HG02623 (cell line): ENCODE data around the gene AHCY.
"Not testable (repeated sequence)": the region's sequence is repeated elsewhere in the genome, so short reads cannot be mapped to it uniquely, and the experiment has no call there.

Experiments
- ATAC-seq: cut with Tn5 transposase; IDR thresholded peaks from one replicate; pipeline ENCODE4 v1.9.1; 2021; ENCODE audit warnings: moderate library complexity; ENCODE audit not compliant: unreplicated experiment

Gene AHCY

DNA sequence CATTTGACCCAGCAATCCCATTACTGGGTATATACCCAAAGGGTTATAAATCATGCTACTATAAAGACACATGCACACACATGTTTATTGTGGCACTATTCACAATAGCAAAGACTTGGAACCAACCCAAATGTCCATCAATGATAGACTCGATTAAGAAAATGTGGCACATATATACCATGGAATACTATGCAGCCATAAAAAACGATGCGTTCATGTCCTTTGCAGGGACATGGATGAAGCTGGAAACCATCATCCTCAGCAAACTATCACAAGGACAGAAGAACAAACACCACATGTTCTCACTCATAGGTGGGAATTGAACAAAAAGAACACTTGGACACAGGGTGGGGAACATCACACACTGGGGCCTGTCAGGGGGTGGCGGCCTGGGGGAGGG is 25.1 kb upstream of the AHCY start:
- ATAC-seq: not testable (repeated sequence)

DNA sequence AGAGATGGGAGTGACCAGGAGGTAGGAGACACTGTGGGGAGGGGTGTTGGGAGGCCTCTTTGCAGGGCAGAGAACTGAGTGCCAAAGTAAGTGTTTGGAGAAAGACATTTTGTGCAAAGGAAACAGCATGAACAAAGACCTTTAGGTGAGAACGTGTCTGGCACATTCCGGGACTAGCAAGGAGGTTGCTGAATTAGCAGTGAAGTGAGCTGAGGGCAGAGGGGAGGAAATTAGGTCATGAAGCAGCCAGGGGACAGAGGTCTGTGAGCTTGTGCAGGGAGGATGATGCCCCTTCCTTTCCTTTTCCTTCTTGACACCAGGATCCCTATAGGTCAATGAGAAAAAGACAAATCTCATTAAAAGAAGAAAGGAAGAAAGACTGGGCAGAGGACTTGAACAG is 21.4 kb upstream of the AHCY start:
- no peak for ATAC-seq

GRCh38 chr20:34322267-34323105 is 19.3 kb upstream of the AHCY start:
- ATAC-seq: no peak

- no peak for ATAC-seq
These were observed 17.7 kb upstream of the AHCY start for GRCh38 chr20:34320861-34321260.

DNA sequence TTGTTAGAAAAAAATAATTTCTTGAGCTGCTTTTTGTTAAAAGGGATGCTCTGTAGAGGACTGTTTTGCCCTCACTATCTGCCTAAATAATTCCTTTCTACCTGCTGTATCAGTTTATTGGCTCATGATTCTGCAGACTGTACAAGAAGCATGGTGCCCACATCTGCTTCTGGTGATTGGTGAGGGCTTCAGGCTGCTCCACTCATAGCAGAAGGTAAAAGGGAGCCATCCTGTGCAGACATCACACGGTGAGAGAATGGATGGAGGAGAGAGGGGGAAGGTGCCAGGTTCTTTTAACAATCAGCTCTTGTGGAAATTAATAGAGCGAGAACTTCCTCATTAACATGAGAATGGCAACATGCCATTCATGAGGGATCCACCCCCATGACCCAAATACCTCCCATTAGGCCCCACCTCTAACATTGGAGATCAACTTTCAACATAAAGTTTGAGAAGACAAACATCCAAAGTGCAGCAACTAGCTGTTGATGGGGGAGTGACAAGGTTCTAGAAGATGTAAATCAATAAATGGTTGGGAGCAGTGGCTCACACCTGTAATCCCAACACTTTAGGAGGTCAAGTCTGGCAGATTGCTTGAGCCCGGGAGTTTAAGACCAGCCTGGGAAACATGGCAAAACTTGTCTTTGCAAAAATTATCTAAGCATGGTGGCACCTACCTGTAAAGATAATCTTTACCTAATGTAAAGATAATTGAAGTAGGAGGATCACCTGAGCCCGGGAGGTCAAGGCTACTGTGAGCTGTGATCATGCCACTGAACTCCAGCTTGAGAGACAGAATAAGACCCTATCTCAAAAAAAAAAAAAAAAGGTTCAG is 15.7 kb upstream of the AHCY start:
- no peak for ATAC-seq

GRCh38 chr20:34316196-34316814 is 13.2 kb upstream of the AHCY start:
- ATAC-seq: no peak

DNA sequence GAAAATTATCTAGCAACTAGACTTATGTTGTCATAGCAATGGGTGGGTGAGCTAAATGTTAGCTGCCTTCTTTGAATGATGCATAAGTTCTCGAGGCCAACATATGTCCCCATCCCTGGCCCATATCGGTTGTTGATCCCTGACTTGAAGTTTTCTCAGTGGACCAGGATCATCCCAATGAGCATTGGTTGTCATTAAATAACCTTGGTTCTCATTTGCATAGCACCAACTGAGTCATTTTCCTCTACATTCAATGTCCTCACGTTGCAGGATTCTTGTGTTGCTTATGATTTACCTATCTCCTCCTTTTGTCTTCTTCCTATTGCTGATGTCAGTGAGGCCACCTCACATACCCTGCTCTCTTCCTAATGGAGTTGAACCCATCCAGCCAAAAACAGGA is 12.1 kb upstream of the AHCY start:
- ATAC-seq: no peak

GRCh38 chr20:34312544-34313217 is 9.5 kb upstream of the AHCY start:
- ATAC-seq: peak; percentile 80

DNA sequence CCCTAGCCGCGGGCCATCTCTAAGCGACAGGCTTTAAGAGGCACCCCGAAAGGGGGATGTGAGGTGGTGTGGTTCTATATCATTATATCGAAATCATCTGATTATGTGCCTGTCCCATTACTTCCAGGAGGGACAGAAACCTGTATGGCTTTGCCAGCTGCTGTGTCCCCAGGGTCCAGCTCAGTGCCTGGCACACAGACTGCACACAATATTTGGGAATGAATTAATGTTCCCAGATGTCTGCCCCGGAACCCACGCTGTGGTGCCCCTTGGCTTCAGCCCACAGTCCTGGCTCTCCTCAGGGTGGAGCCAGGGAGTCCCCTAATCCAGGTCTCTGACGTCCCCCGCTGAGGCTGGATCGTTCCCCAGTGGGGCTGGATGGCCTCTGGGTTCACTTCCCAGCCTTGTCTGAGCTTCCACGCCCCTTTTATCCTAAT is 8.9 kb upstream of the AHCY start:
- no peak for ATAC-seq

DNA sequence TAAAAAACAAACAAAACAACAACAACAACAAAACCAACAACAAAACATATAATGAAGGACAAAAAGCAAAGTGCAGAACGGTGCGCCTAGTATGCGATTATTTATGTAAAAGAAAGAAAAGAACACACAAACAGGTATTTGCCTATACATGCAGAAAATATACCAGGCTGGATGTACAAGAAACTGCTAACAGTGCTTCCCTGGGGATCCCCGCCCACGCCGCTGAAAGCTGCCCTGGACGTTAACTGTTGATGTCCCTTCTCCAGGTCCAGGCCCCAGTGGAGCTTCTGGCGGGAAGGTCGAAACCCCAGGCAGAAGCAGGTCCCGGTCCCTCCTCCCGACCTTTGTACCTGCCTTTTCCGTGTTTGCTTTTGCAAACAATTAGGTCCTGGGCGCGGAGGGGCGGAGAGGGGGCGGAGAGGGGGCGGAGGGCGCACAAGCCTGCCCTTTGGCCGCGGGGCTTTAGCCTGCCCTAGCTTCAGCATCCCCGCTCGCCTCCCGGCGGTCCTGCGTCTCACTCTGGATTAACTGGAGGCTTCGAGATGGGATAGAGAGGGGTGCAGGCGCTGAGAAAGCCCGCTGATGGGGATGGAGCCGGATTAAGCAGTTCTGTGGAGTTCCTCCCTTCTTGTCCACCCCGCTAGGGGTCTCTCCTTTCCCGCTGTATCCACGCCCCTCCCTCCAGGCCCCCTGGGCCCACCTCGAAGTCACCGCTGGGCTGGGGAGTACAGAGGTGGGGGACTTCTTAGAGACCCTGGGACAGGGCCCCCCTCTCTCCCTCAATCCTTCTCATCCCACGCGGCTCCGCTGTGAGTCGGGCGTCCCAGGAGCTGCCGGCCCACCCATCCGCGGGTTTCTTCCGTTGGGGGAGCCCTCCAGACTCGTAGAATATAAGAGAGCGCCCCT is 8.2 kb upstream of the AHCY start:
- ATAC-seq: no peak

- ATAC-seq: no peak
These were observed 7.4 kb upstream of the AHCY start for GRCh38 chr20:34310481-34311117.

GRCh38 chr20:34309691-34310090 is 6.5 kb upstream of the AHCY start:
- ATAC-seq: no peak

GRCh38 chr20:34305333-34306230 is 2.4 kb upstream of the AHCY start:
- no peak for ATAC-seq

DNA sequence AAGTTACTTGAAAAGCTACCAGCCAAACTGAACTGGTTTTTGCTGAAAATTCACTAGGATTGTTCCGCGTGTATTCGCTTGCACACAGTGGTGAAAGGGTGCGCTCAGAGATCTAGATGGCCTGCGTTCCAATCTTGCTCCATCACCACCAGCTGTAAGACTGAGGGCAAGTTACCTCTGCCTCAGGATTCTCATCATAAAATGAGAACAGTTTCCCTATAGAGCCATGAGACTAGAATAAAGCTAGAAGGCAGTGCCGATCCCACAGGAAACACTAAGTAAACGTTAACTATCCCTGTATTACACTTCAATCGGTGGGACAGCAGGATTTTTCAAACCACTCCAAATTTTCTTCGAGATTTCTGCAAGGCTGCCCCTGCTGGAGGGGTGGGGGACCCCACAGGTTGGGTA is 838 bp downstream of the AHCY start:
- ATAC-seq: no peak

DNA sequence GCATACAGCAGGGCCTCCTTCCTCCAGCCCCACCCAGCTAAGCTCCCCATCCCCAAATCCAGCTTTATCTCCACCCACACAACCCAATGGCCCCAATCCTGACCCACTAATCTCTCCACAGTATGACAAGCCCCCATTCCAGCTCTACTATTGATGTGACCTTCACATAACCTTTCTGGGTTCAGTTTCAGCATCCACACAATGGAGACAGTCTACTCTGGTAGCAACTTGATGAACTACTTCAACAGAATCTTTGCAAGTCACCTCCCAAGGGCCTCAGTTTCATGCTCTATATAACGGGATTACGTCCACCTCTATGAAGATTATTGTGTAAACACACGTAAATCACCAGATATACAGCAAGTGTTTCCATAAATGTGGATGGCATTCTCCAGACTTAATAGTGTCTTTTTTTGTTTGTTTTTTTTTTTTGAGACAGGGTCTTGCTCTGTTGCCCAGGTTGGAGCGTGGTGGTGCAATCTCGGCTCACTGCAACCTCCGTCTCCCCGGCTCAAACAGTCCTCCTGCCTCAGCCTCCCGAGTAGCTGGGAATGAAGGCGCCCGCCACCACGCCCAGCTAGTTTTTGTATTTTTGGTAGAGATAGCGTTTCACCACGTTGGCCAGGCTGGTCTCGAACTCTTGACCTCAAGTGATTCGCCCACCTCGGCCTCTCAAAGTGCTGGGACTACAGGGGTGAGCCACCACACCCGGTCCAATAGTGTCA is 1.4 kb downstream of the AHCY start:
- no peak for ATAC-seq

GRCh38 chr20:34300809-34301586 is 2.2 kb downstream of the AHCY start:
- no peak for ATAC-seq

DNA sequence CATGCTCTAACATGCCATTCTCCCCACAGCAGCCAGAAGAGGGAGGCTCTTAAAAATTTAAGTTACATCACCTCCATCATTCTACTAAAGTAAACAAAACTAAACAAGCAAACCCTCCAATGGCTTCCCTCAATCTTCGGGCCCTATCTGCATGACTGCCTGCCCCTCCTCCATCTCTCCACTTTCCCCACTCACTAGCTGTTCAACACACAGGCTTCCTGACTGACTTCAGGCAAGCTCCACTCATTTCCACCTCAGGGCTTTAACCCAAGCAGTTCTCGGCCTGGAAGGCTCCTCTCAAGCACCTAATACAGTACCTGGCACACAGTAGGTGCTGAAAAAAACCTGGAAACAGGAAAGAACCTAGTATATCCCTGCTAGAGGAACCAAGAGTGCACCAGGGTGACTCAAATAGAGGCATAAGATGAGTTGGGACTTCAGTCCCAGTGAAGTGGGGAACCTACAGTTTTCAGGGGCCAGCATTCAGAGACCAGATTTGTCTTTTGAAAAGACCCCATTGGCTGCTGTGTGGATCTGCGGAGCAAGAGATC is 2.8 kb downstream of the AHCY start:
- ATAC-seq: no peak
